Measurements from ENCODE around the gene TAF10.

The TAF10 gene

DNA sequence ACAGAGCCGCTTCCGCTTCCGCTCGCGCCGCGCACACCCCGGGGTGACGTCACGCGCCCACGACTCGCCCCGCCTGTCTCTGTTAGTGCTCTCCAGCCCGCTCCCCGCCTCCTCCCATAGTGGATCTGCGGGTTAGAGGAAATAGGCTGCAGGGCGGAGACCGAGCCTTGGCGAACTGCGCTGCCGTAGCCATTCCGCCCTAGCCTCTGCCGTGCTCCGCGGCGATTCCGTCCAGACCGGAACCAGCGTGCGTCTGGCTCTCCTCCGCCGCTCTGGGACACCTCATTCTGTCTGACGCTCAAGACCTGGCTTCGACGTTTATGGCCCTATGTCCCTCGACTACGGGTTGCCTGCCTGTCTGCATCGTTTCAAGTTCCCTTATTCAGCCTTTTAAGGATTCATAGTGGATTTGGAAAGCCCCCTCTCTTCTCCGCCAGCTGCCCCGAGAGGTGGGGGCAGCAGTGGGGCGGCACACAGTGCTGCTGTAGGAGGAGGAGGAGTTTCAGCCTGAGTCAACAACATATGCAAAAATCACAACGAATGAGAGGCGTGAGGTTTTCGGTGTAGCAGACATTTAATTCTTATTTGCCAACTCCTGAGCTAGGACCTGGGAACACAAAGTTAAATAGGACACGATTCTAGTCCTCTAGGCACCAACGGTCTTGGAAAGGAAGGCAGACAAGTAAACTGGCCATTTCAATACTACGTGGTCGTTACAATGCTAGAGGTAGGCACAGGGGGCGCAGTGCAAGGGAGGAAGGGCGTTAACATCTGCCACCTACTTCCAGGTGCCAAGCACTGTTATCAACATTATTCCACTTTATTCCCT is at the start of gene TAF10:
TAF10 (minus strand) TSS at position 4 of the 829 bp plus-strand sequence. CDS start 27 bp downstream, outside the sequence.
- DNase-seq (ENCODE audit: low read depth), result peak; percentile 77

DNA sequence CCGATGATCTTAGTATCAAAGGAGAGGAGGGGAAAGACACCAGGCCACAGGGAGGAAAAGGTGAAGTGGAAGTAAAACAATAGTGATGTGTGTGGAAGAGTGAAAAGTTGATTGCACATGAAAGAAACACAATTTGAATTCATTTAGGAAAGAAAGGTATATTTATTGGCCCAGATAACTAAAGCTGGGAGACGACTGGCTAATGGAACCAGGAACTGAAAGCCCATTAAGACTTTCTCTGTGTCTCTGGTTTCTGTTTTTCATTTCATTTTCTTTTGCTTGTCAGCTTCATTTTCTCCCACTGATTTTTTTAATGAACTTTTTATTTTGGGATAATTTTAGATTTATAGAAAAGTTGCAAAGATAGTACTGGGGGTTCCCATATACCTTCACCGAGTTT is 48.7 kb upstream of the TAF10 start:
- DNase-seq (ENCODE audit: low read depth), result no peak

DNA sequence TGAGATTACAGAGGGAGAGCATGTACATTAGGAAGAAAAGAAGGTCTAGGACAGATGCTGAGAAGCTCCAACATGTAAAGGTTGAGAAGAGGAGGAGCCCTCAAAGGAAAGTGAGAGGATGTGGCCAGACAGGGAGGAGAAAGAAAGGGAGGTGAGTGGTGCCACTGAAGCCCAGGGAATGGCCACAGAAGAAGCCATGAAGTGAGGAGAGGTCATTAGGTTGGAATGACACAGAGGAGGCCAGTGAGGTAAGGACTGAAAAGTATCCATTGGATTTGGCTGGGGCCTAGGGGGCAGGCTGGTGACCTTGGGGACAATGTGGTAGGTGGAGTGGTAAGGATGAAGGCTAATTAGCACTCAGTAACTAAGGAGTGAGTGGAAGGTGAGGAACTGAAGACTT is 46.6 kb upstream of the TAF10 start:
- DNase-seq (ENCODE audit: low read depth), result no peak

DNA sequence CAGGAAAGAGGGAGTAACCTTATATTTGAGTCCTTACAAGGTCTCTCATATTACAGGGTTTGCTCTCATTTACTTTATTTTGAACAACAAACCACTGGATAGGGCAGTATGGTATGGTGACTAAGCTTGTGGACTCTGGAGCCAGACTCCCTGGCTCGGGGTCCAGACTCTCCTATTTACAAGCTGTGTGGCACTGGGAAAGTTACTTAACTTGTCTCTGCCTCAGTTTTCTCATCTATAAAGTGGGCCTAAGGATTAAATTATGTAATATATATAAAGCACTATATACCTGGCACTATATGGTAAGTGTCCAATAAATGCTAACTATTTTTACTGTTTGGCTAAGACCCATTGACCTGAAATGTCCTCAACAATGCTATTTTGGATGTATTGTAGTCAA is 45.3 kb upstream of the TAF10 start:
- no peak for DNase-seq (ENCODE audit: low read depth)

DNA sequence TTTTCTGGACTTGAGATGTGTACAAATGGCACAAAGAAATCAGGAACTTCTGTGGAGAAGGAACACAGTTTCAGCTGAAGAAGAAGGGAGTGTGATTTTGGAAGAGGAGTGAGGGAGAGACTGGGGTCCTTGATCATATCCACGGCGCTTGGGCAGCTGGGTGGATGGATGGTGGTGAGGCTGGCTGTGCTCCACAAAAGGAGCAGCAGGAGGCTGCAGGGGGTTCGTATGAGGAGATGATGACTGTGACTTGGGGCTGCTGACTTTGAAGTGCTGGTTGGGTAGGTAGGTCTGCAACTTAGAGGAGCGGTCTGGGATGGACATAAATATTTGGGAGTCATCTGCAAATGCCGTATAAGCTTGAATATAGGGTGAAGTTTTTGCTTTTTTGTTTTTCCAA is 44.9 kb upstream of the TAF10 start:
- no peak for DNase-seq (ENCODE audit: low read depth)

DNA sequence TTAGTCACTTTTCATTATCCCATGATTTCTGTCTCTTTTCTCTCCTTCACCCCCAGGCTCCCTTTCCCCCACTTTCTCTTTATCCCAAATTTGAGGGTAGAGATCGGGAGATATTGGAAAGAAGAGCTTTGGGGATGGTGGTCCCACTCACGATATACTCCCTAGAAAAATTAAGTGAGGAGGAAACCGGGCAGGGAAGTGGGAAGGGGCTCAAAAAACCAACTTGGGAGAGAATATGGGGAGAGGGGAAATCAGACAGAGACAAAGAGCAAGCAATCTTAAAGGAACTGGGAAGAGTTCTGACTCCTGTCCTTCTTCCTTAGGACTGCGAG is 44.5 kb upstream of the TAF10 start:
- DNase-seq (ENCODE audit: low read depth), result no peak

DNA sequence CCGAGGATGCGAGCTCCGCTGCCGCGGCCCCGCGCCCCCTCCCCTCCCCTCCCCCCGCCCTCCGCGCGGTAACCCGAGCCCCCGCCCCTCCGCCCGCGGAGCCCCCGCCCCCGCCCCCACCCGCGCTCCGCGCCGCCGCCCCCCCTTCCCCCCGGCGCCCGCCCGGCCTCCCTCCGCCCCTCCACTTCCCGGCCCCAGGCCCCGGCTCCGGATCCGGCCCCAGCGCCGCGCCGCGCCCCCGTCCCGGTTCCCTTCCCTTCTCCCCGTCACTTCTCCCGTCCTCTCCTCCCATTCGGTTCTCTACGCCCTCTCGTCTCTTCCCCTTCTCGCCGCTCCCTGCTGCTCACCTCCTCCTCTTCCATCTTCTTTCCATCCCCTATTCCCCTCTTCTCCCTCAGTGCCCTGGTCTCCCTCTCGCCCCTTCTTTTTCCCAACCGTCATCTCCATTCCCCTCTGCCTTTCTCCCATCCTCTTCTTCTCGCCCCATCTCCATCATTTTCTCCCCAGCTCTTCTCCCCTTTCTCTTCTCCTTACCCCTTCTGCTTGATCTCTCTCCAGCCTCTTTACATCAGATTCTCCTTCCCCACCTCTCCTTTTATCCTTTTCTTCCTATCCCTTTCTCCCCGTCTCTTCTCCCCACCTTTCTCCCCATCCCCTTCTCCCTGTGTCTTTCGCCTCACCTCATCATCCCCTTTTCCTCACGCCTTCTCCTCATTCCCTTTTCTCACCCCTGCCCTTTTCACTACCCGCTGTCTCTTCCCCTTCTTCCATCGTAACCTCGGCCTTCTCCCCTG is 44.0 kb upstream of the TAF10 start, which contains the start of gene DCHS1:
DCHS1 (minus strand) TSS at position 20 of the 794 bp plus-strand sequence. CDS start 14,196 bp downstream, outside the sequence.
- DNase-seq (ENCODE audit: low read depth), result no peak

DNA sequence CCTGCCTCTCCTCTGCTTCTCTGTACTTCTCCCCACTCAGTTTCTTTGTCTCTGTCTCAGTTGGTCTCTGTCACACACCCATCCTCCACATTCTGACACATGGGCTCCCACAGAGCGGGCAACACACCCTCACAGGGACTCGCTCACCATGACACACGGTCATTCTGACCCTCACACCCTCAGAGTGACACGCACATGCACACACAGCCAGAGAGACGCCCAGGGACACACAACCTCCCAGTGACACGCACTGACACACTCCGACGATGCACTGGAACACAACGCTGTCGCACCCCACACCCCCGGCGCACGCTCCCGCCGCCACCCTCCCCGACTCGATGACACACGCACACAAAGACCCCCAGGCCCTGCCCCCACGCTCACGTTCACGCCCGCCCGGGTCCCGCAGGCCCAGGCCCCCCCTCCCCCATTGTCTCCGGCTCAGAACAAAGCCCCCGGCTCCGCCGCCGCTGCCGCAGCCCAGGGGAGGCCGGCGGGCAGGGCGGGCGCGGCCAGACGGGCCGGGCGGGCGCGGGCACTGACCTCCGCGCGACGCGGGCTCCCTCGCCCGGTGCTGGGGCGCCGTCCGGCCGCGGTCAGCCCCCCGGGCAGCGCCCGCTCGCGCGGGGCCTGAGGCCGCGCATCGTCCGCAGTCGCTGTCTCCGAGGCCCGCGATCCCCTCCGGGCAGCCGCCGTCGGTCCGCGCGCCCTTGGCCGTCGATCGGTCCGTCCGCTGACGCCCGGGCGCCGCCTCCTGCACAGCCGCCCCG is 43.2 kb upstream of the TAF10 start:
- no peak for DNase-seq (ENCODE audit: low read depth)

DNA sequence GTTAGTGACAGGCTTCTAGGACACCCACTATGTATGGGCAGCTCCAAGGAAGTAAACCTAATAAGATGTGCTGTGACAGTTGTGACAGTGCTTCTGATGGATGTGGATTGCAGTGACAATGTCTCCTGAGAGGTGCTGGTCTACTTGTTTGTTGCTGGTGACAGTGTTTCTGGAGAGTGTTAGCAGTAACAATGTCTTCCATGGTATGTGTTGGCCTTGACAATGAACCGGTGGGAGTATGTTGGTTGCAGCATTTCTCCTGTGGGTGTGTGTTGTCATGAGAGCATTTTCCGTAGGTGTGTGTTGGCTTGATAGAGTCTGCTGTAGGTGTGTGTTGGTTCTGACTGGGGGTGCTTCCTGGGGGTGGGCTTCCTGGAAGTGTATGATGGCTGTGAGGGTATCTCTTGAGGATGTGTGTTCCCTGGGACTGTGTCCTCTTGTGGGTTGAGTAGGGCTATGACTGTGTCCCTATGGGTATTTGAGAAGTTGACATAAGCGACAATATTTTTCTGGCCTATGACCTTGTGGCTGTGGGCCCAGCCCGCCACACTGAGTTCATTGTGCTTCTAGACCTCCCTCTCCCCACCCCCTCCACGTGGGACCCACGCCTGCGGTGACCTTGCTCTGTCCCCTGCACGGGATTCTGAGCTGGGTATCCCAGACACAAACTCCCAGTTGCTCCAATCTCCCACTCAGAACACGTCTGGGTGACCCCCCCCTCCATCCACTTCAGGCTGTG is 42.4 kb upstream of the TAF10 start:
- DNase-seq (ENCODE audit: low read depth), result no peak

DNA sequence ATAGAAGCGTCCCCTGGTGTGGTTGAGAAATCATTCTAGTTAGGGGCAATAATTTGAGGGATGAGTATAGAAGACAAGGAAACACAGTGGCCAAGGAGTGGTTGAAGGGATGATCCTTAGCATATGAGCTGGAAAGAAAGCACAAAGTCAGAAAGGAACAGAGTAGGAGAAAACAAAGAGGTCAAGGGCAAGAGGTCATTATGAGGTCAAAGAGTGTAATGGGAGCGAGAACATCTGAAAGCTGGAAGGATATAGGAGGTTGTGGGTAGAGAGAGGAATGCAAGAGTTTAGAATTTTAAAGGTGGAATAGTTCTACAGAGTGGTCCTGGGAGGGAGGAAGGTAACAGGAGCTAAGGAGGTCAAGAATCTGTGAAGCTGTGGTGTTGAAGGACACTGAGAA is 41.6 kb upstream of the TAF10 start:
- DNase-seq (ENCODE audit: low read depth), result no peak

DNA sequence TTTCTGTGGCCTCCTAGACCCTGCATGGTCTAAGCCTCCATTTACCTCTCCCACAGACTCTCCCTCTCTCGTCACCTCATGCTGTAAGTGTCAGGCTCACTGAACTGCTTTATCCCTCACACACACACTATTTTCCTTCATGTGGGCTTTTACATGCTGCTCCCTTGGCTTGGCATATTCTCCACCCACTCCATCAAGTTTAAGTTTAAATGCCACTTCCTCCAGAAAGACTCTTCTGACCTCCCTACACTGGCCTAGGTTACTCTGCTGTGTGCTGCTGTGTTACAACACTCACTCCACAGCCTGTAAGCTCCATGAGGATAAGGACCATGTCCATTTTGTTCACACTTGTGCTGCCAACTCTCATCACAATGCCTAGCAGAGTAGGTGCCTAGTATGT is 41.1 kb upstream of the TAF10 start:
- DNase-seq (ENCODE audit: low read depth), result no peak

DNA sequence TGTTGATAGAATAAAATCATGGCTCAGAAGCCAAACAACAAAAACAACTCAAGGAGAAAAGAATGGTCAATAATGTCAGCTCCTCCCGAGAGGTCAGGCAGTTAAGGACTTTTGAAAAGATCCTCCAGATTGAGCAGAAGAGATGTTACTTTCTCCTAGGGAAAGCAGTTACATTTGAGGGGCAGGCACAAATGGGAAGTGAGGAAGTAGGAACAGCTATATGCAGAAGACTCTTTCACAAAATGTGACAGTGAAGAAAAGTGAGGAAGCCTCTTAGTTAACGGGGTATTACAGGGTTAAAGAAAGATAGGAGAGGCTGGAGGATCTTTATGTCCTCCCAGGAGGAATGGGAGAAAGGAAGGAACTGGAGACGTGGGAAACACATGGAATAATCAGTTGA is 40.2 kb upstream of the TAF10 start:
- DNase-seq (ENCODE audit: low read depth), result no peak

DNA sequence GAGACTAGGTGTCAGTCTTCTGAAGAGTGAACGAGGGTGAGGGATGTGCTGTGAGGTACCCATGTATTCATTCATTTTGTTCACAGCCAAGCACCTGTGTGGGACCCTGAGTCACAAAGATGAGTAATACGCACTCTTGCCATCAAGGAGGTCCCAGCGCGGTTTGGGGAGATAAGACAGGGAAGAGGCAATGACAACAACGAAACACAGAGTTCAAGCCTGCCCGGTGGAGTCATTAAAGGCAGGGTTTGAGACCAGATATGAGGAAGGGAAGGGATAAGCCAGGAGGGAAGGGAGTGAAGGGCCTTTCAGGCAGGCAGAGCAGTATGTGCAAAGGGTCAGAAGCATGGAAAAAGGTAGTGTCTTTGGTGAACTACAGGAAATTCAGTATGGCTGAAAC is 39.0 kb upstream of the TAF10 start:
- DNase-seq (ENCODE audit: low read depth), result no peak

DNA sequence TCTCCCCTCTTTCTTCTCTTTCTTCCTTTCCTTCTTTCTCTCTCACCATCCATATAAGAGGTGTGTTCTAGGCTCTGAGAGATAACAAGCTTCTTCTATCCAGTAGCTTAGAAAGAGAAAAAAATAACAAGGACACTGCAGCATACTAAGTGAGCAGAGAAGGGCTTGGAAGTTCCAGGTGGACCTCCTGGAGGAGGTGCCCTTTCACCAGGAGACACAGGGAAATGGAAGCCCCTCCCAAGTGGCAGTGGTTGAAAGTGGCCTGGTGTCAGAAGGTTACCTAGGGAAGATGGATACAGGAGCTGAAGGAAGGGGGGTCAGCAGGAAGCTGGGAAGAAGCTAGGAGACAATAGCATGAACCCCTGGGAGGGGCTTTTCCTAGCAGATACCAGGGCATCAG is 38.1 kb upstream of the TAF10 start:
- DNase-seq (ENCODE audit: low read depth), result no peak

DNA sequence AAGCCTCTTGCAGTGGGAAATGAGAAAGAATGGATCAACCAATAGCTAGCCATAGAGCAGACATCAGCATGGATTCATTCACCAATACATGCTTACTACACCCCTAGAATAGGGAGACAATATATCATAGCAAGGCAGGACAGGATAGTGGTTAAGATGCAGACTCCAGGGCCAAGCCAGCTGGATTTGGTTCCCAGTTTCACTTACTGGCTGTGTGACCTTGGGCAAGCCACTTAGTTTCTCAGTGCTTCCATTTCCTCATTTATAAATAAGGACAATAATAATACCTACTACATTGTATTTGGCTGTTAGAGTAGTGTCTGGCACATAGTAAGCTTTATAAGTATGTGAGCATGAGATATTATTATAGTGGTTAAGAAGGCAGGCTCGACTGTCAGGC is 36.5 kb upstream of the TAF10 start:
- no peak for DNase-seq (ENCODE audit: low read depth)

DNA sequence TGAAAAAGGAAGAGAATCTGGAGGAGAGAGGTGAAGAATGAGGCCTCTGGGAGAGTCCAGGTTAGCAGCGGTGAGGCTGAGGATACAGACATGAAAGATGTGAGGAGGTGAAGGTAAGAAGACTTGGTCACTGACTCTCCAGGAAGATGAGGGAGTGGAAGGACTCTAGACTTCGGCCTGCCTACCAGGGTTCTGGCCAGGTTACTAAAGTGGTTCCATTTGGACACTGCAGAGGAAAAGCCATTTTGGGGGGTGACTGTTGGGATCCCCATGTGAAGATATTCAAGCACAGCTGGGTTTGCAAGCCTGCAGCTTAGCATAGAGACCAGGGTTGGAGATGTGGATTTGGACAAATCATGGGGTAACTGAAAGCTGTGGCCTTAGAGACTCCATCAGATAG is 35.8 kb upstream of the TAF10 start:
- DNase-seq (ENCODE audit: low read depth), result no peak

DNA sequence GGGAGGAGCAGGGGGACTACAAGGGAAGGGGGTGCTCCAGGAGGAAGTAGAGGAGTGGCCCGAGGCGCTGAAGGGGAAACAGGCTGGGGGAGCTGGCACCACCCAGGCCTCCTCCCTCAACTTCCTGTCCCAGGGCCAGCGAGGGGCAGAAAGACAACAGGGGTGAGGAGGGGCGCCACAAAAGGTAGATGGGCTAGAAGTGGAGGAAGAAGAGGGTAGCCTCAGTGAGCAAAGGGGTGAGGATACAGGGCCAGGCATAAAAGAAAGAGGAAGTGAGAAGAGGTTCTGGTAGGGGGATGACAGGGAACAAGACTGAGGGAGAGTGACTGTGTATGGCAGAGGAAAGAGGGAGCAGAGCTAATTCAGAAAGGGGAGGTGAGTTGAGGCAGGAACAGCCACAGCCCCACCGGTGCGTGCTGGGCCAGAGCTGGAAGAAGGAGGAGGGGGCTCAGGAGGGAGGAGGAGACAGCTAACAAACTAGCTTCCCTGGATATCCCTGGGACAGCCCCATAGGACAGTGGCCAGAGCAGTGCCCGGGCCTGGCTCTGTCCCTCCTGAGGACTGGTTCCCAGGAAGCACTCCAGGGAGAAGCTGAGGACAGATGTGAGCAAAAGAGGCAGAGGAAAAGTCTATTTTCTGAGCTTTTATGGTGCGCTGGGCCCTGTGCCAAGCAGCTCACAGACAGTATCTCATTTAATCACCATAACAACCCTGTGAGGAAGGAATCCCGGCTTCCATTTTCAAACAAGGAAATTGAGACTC is 35.1 kb upstream of the TAF10 start:
- no peak for DNase-seq (ENCODE audit: low read depth)

DNA sequence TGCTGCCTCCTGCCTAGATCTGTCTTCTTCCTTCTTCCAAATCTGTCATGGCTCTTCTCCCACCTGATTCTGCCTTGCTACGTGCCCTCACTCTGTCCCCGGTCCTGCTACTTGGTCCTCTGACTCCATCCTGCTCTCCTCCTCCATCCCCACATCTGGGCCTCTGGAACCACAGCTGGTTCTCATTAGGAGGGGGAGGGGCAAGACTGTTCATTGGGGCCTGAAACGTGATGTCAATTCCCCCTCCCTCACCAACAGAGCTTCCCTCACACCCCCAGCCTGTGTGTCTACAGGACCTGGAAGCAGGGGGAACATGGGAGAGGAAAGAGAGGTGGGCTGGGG is 34.5 kb upstream of the TAF10 start:
- DNase-seq (ENCODE audit: low read depth), result no peak

DNA sequence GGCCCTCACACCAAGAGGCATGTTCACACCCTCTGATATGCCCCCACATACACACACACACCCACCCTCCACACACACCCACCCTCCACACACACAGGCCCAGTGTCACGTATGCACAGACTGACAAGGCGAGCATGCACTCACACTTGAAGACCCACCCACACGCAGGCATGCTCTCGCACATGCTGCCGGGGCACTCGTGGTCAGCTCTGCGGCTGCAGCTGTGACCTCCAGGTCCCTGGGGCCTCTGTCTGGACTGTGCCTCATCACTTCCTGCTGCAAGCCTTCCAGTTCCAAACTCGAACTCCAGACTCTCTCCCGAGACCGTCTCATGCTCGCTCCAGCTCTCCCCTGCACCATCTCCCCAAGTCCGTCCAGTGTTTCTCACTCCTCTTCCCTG is 34.1 kb upstream of the TAF10 start:
- DNase-seq (ENCODE audit: low read depth), result no peak

DNA sequence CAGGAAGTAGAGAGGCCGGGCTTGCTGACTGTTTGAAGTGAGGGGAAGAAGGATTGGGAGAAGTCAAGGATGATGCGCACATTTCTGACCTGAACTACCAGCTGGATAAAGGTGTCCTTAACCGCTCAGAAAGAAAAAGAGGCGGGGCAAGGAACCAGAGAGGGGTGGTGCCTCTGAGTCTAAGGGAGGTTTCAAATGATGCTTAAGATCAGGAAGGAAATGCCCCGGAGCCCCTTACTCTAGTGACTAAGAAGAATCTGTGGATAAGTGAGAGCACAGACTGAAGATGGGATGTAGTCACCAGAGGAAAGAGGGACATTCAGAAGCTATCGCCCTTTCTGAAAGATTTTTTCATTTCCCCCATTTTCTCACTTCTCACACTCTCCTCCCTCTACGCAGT is 30.9 kb upstream of the TAF10 start:
- DNase-seq (ENCODE audit: low read depth), result no peak

DNA sequence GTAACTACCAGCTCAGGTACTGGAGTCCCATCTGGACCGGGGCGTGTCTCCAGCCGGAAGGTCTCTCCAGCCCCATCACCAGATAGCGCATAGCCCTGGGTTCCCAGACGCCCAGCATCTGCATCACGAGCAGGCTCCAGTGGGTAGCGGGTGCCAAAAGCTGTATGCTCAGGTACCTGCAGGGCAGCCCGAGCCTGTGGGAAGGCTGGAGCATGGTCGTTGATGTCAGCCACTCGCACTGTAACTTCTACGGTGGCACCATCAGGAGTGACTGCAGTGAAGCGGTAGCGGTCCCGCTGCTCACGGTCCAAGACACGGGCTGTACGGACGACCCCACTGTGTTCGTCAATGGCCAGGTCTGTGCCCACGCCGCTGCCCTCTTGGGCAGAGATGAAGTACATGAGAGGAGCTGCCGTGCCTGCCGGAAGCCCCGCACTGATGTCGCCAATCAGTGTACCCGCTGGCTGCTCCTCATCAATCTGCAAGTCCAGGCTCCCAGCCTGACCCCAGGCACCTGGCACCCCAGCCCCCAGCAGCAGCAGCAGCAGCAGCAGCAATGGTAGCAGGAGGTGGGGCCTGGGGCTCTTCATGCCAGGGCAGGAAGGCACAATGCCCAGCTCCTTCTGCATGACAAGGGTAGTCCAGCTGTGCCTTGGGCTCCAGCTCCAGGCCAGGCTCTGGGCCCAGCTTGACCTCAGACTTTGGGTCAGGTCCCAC is 29.1 kb upstream of the TAF10 start:
- DNase-seq (ENCODE audit: low read depth), result no peak

All from HS-27A (cell line).